Measurements from ENCODE around the gene MTAP.

Gene MTAP

GRCh38 chr9:21837501-21837900, 35.1 kb downstream of the MTAP start:
- peaks cover 84% of the 10 kb centered on the region for H3K36me3 ChIP-seq (replicated peaks)
- H3K4me3 ChIP-seq, result no peak overlapping the region
- peaks cover 2% of the 10 kb centered on the region; the same call in 1 of the 2 replicates for H3K9me3 ChIP-seq
- in situ Hi-C loops (cut with MboI; ENCODE audit: low sequenced_read_pairs), result no loop called here
- H3K4me1 ChIP-seq, result no peaks in the 10 kb centered on the region
- no peaks in the 10 kb centered on the region for H3K27me3 ChIP-seq (ENCODE audit: low read depth)
- DNase-seq (ENCODE audit: low spot score in 2 of 2), result no peak

- Histone ChIP-seq H3K9me3 (peaks cover 4% of the 10 kb centered on the region; the same call in 1 of the 2 replicates), H3K4me3 (no peak overlapping the region), H3K36me3 (replicated peaks) (peaks cover 61% of the 10 kb centered on the region), H3K27me3 (ENCODE audit: low read depth) (no peaks in the 10 kb centered on the region), H3K4me1 (no peaks in the 10 kb centered on the region)
- DNase-seq (ENCODE audit: low spot score in 2 of 2), result no peak
- in situ Hi-C loops (cut with MboI; ENCODE audit: low sequenced_read_pairs), result no loop called here
Measured at GRCh38 chr9:21840647-21841046, 38.2 kb downstream of the MTAP start.

GRCh38 chr9:21841133-21841532, 38.7 kb downstream of the MTAP start:
- peaks cover 56% of the 10 kb centered on the region for H3K36me3 ChIP-seq (replicated peaks)
- DNase-seq (ENCODE audit: low spot score in 2 of 2), result no peak
- in situ Hi-C loops (cut with MboI; ENCODE audit: low sequenced_read_pairs), result no loop called here
- no peak overlapping the region for H3K4me3 ChIP-seq
- peaks cover 4% of the 10 kb centered on the region for H3K9me3 ChIP-seq
- no peaks in the 10 kb centered on the region for H3K4me1 ChIP-seq
- no peaks in the 10 kb centered on the region for H3K27me3 ChIP-seq (ENCODE audit: low read depth)

- no peak for DNase-seq (ENCODE audit: low spot score in 2 of 2)
- Histone ChIP-seq H3K27me3 (ENCODE audit: low read depth) (no peaks in the 10 kb centered on the region), H3K36me3 (replicated peaks) (peaks cover 33% of the 10 kb centered on the region), H3K9me3 (peaks cover 2% of the 10 kb centered on the region; the same call in 1 of the 2 replicates), H3K4me3 (no peak overlapping the region), H3K4me1 (no peaks in the 10 kb centered on the region)
- in situ Hi-C loops (cut with MboI; ENCODE audit: low sequenced_read_pairs), result no loop called here
Measured at GRCh38 chr9:21848615-21849014, 46.2 kb downstream of the MTAP start.

- Histone ChIP-seq H3K4me1 (no peaks in the 10 kb centered on the region), H3K9me3 (no peaks in the 10 kb centered on the region), H3K36me3 (replicated peaks) (peaks cover 60% of the 10 kb centered on the region), H3K4me3 (no peak overlapping the region), H3K27me3 (ENCODE audit: low read depth) (no peaks in the 10 kb centered on the region)
- in situ Hi-C loops (cut with MboI; ENCODE audit: low sequenced_read_pairs), result no loop called here
- DNase-seq (ENCODE audit: low spot score in 2 of 2), result no peak
Measured at GRCh38 chr9:21852754-21853153, 50.3 kb downstream of the MTAP start.

- in situ Hi-C loops (cut with MboI; ENCODE audit: low sequenced_read_pairs), result no loop called here
- Histone ChIP-seq H3K9me3 (no peaks in the 10 kb centered on the region), H3K36me3 (replicated peaks) (peaks cover 67% of the 10 kb centered on the region), H3K4me1 (no peaks in the 10 kb centered on the region), H3K27me3 (ENCODE audit: low read depth) (no peaks in the 10 kb centered on the region), H3K4me3 (no peak overlapping the region)
- no peak for DNase-seq (ENCODE audit: low spot score in 2 of 2)
Measured at GRCh38 chr9:21853414-21853813, 51.0 kb downstream of the MTAP start.

GRCh38 chr9:21854119-21854518, 51.7 kb downstream of the MTAP start:
- no peak for DNase-seq (ENCODE audit: low spot score in 2 of 2)
- H3K4me1 ChIP-seq, result no peaks in the 10 kb centered on the region
- in situ Hi-C loops (cut with MboI; ENCODE audit: low sequenced_read_pairs), result no loop called here
- peaks cover 71% of the 10 kb centered on the region for H3K36me3 ChIP-seq (replicated peaks)
- no peak overlapping the region for H3K4me3 ChIP-seq
- no peaks in the 10 kb centered on the region for H3K9me3 ChIP-seq
- H3K27me3 ChIP-seq (ENCODE audit: low read depth), result no peaks in the 10 kb centered on the region

- Histone ChIP-seq H3K36me3 (replicated peaks) (peaks cover 73% of the 10 kb centered on the region), H3K4me1 (no peaks in the 10 kb centered on the region), H3K27me3 (ENCODE audit: low read depth) (no peaks in the 10 kb centered on the region), H3K4me3 (no peak overlapping the region), H3K9me3 (no peaks in the 10 kb centered on the region)
- in situ Hi-C loops (cut with MboI; ENCODE audit: low sequenced_read_pairs), result no loop called here
- DNase-seq (ENCODE audit: low spot score in 2 of 2), result peak in 1 of 2 experiments; percentile 15
Measured at GRCh38 chr9:21854594-21854993, 52.2 kb downstream of the MTAP start.

- in situ Hi-C loops (cut with MboI; ENCODE audit: low sequenced_read_pairs), result no loop called here
- H3K36me3 ChIP-seq (replicated peaks), result peaks cover 78% of the 10 kb centered on the region
- H3K9me3 ChIP-seq, result no peaks in the 10 kb centered on the region
- H3K4me1 ChIP-seq, result no peaks in the 10 kb centered on the region
- H3K27me3 ChIP-seq (ENCODE audit: low read depth), result no peaks in the 10 kb centered on the region
- no peak for DNase-seq (ENCODE audit: low spot score in 2 of 2)
- no peak overlapping the region for H3K4me3 ChIP-seq
Measured at GRCh38 chr9:21856301-21857094, 54.1 kb downstream of the MTAP start.

- Histone ChIP-seq H3K27me3 (ENCODE audit: low read depth) (no peaks in the 10 kb centered on the region), H3K36me3 (replicated peaks) (peaks cover 69% of the 10 kb centered on the region), H3K9me3 (no peaks in the 10 kb centered on the region), H3K4me1 (no peaks in the 10 kb centered on the region), H3K4me3 (no peak overlapping the region)
- in situ Hi-C loops (cut with MboI; ENCODE audit: low sequenced_read_pairs), result no loop called here
- DNase-seq (ENCODE audit: low spot score in 2 of 2), result no peak
Measured at GRCh38 chr9:21862871-21863270, 60.4 kb downstream of the MTAP start.

- H3K4me1 ChIP-seq, result no peaks in the 10 kb centered on the region
- peaks cover 54% of the 10 kb centered on the region for H3K36me3 ChIP-seq (replicated peaks)
- H3K4me3 ChIP-seq, result no peak overlapping the region
- in situ Hi-C loops (cut with MboI; ENCODE audit: low sequenced_read_pairs), result no loop called here
- H3K27me3 ChIP-seq (ENCODE audit: low read depth), result no peaks in the 10 kb centered on the region
- DNase-seq (ENCODE audit: low spot score in 2 of 2), result no peak
- H3K9me3 ChIP-seq, result no peaks in the 10 kb centered on the region
Measured at GRCh38 chr9:21864505-21864904, 62.1 kb downstream of the MTAP start.

GRCh38 chr9:21866302-21866701, 63.9 kb downstream of the MTAP start:
- no peaks in the 10 kb centered on the region for H3K9me3 ChIP-seq
- DNase-seq (ENCODE audit: low spot score in 2 of 2), result no peak
- no peaks in the 10 kb centered on the region for H3K4me1 ChIP-seq
- no peaks in the 10 kb centered on the region for H3K27me3 ChIP-seq (ENCODE audit: low read depth)
- no peak overlapping the region for H3K4me3 ChIP-seq
- in situ Hi-C loops (cut with MboI; ENCODE audit: low sequenced_read_pairs), result no loop called here
- peaks cover 36% of the 10 kb centered on the region for H3K36me3 ChIP-seq (replicated peaks)

GRCh38 chr9:21871256-21871975, 69.0 kb downstream of the MTAP start:
- Histone ChIP-seq H3K4me3 (no peak overlapping the region), H3K36me3 (replicated peaks) (peaks cover 3% of the 10 kb centered on the region; the same call in 1 of the 2 replicates), H3K4me1 (no peaks in the 10 kb centered on the region), H3K27me3 (ENCODE audit: low read depth) (no peaks in the 10 kb centered on the region), H3K9me3 (no peaks in the 10 kb centered on the region)
- DNase-seq (ENCODE audit: low spot score in 2 of 2), result no peak
- in situ Hi-C loops (cut with MboI; ENCODE audit: low sequenced_read_pairs), result no loop called here

- no peak overlapping the region for H3K4me3 ChIP-seq
- in situ Hi-C loops (cut with MboI; ENCODE audit: low sequenced_read_pairs), result no loop called here
- H3K9me3 ChIP-seq, result no peaks in the 10 kb centered on the region
- H3K27me3 ChIP-seq (ENCODE audit: low read depth), result no peaks in the 10 kb centered on the region
- DNase-seq (ENCODE audit: low spot score in 2 of 2), result no peak
- 0 out of 2 replicates have a peak, but pooled peaks cover 3% of the 10 kb centered on the region for H3K36me3 ChIP-seq (replicated peaks)
- no peaks in the 10 kb centered on the region for H3K4me1 ChIP-seq
Measured at GRCh38 chr9:21872696-21873095, 70.3 kb downstream of the MTAP start.
